IMR-90 (cell line): ENCODE measurements around the gene PDLIM4. TPM values are rescaled to one million over a fixed set of nuclear protein-coding genes. Genes with fewer than 3 reads are reported as not detected.

ENCODE experiments used
- ATAC-seq: fragments of 200-7000 bp; cut with Tn5 transposase; 2 replicates; pipeline ENCODE4 v1.9.1; 2020; ENCODE audit warnings: low read depth, mild to moderate bottlenecking, moderate library complexity
- BruUV-seq: library from RNA; stranded (reverse); fragments of 400-500 nt; replicated peaks from 2 replicates; lab custom pipeline; 2021; lab: Mats Ljungman, UMichigan
- CTCF ChIA-PET: fragments of 300-600 bp; formaldehyde crosslinking; extraction: SDS; loops from one replicate; lab custom pipeline; 2021; ENCODE audit warnings: antibody characterized with exemption; lab: Yijun Ruan, JAX
- POLR2A ChIA-PET: fragments of 300-600 bp; sonication (Branson Sonifier 250); formaldehyde crosslinking; loops from one replicate; lab custom pipeline; 2022; ENCODE audit warnings: antibody characterized with exemption; ENCODE audit not compliant: unreplicated experiment; lab: Charles Lee
- DNase-seq: peaks from one replicate; pipeline ENCODE4 v3.0.0; 2013
- H2AFZ ChIP-seq: replicated peaks from 2 replicates; pipeline ENCODE3; 2013; ENCODE audit warnings: low read length, mild to moderate bottlenecking; ENCODE audit not compliant: poor library complexity
- H2AK5ac ChIP-seq: 2 replicates; pipeline ENCODE4 v1.6.1; 2013; ENCODE audit warnings: low read depth, low read length, inconsistent platforms
- H2AK9ac ChIP-seq: replicated peaks from 2 replicates; pipeline ENCODE3; 2013; ENCODE audit warnings: mild to moderate bottlenecking, low read depth, low read length, moderate library complexity; ENCODE audit not compliant: poor library complexity
- H2BK120ac ChIP-seq: 2 replicates; pipeline ENCODE4 v1.6.1; 2013; ENCODE audit warnings: low read depth, low read length, inconsistent platforms
- H2BK15ac ChIP-seq: 3 replicates; pipeline ENCODE4 v1.6.1; 2013; ENCODE audit warnings: low read depth, low read length, inconsistent platforms
- H2BK20ac ChIP-seq: 2 replicates; pipeline ENCODE4 v1.6.1; 2013; ENCODE audit warnings: low read depth, mild to moderate bottlenecking, inconsistent platforms, low read length, moderate library complexity
- H2BK5ac ChIP-seq: 2 replicates; pipeline ENCODE4 v1.6.1; 2013; ENCODE audit warnings: mild to moderate bottlenecking, low read depth, low read length, inconsistent platforms; ENCODE audit not compliant: poor library complexity, severe bottlenecking
- H3K14ac ChIP-seq: replicated peaks from 2 replicates; pipeline ENCODE4 v1.6.1; 2013; ENCODE audit warnings: low read depth, low read length, inconsistent platforms
- H3K18ac ChIP-seq: 2 replicates; pipeline ENCODE4 v1.6.1; 2013; ENCODE audit warnings: low read depth, low read length, control low read depth
- H3K23ac ChIP-seq: 2 replicates; pipeline ENCODE4 v1.6.1; 2013; ENCODE audit warnings: low read depth, low read length, inconsistent platforms
- H3K27ac ChIP-seq: 2 replicates; pipeline ENCODE4 v1.5.1; 2013; ENCODE audit warnings: mild to moderate bottlenecking, control low read depth, low read length; ENCODE audit not compliant: insufficient read depth
- H3K27me3 ChIP-seq: 2 replicates; pipeline ENCODE4 v1.6.1; 2013; ENCODE audit warnings: low read length; ENCODE audit not compliant: control insufficient read depth, insufficient read depth
- H3K36me3 ChIP-seq: 2 replicates; pipeline ENCODE4 v1.6.1; 2013; ENCODE audit warnings: low read length, mixed read lengths; ENCODE audit not compliant: control insufficient read depth, insufficient read depth
- H3K4ac ChIP-seq: 2 replicates; pipeline ENCODE4 v1.6.1; 2013; ENCODE audit warnings: low read depth, low read length, inconsistent platforms
- H3K4me1 ChIP-seq: 2 replicates; pipeline ENCODE4 v1.6.1; 2013; ENCODE audit warnings: low read length, mixed read lengths; ENCODE audit not compliant: control insufficient read depth, insufficient read depth
- H3K4me2 ChIP-seq: 2 replicates; pipeline ENCODE4 v1.6.1; 2013; ENCODE audit warnings: low read depth, mild to moderate bottlenecking, control low read depth, low read length, moderate library complexity
- H3K4me3 ChIP-seq: 2 replicates; pipeline ENCODE4 v1.5.1; 2013; ENCODE audit warnings: low read depth, mild to moderate bottlenecking, control low read depth, low read length, moderate library complexity; ENCODE audit not compliant: insufficient read depth
- H3K56ac ChIP-seq: 2 replicates; pipeline ENCODE4 v1.6.1; 2013; ENCODE audit warnings: low read length, inconsistent platforms; ENCODE audit not compliant: insufficient read depth; ENCODE audit errors: extremely low read depth
- H3K79me1 ChIP-seq, 2 experiments: 2 replicates each; pipeline ENCODE4 v1.6.1; 2013; ENCODE audit warnings: low read length in 2 of 2, inconsistent platforms in 1 of 2, low read depth in 1 of 2
- H3K9ac ChIP-seq: 2 replicates; pipeline ENCODE4 v1.6.1; 2013; ENCODE audit warnings: low read depth, low read length, control low read depth
- H3K9me1 ChIP-seq: 2 replicates; pipeline ENCODE4 v1.6.1; 2013; ENCODE audit warnings: low read length, inconsistent platforms; ENCODE audit not compliant: insufficient read depth
- H3K9me3 ChIP-seq: 2 replicates; pipeline ENCODE4 v1.6.1; 2013; ENCODE audit warnings: low read length; ENCODE audit not compliant: control insufficient read depth, insufficient read depth
- H4K20me1 ChIP-seq: 2 replicates; pipeline ENCODE4 v1.6.1; 2013; ENCODE audit warnings: low read length, inconsistent platforms; ENCODE audit not compliant: insufficient read depth
- H4K5ac ChIP-seq: 2 replicates; pipeline ENCODE4 v1.6.1; 2013; ENCODE audit warnings: mild to moderate bottlenecking, low read depth, low read length, control low read depth
- H4K8ac ChIP-seq, 2 experiments: 2 replicates each; pipeline ENCODE4 v1.6.1; 2013; ENCODE audit warnings: low read depth in 2 of 2, low read length in 2 of 2, control low read depth in 1 of 2, inconsistent platforms in 1 of 2
- H4K91ac ChIP-seq: 2 replicates; pipeline ENCODE4 v1.6.1; 2013; ENCODE audit warnings: low read depth, low read length, inconsistent platforms; ENCODE audit not compliant: insufficient read depth
- CEBPB ChIP-seq: IDR thresholded peaks from 2 replicates; pipeline ENCODE4 v1.6.1; 2012; ENCODE audit warnings: low read depth, low read length, improper control_type of control experiment
- CHD1 ChIP-seq: IDR thresholded peaks from 2 replicates; pipeline ENCODE4 v1.6.1; 2012; ENCODE audit warnings: low read depth, low read length, improper control_type of control experiment
- CTCF ChIP-seq: conservative IDR thresholded peaks from 2 replicates; pipeline ENCODE4 v1.5.1; 2012; ENCODE audit warnings: mild to moderate bottlenecking, low read depth, low read length, improper control_type of control experiment
- FOS ChIP-seq: fragments of 150-350 bp; IDR thresholded peaks from 2 replicates; pipeline ENCODE4 v1.6.1; 2016; ENCODE audit warnings: low read depth, low read length
- MAFK ChIP-seq: IDR thresholded peaks from 2 replicates; pipeline ENCODE4 v1.6.1; 2012; ENCODE audit warnings: low read depth, low read length, improper control_type of control experiment
- MAZ ChIP-seq: IDR thresholded peaks from 2 replicates; pipeline ENCODE4 v1.6.1; 2012; ENCODE audit warnings: low read depth, mild to moderate bottlenecking, low read length, improper control_type of control experiment, moderate library complexity, borderline replicate concordance
- MXI1 ChIP-seq: IDR thresholded peaks from 2 replicates; pipeline ENCODE4 v1.6.1; 2012; ENCODE audit warnings: low read depth, mild to moderate bottlenecking, low read length, moderate library complexity, borderline replicate concordance
- NFE2L2 ChIP-seq: fragments of 150-350 bp; IDR thresholded peaks from 2 replicates; pipeline ENCODE4 v1.6.1; 2016; ENCODE audit warnings: low read depth, mild to moderate bottlenecking, low read length
- POLR2A ChIP-seq: IDR thresholded peaks from 2 replicates; pipeline ENCODE4 v1.6.1; 2012; ENCODE audit warnings: mild to moderate bottlenecking, low read depth, low read length
- RAD21 ChIP-seq: IDR thresholded peaks from 2 replicates; pipeline ENCODE4 v1.6.1; 2012; ENCODE audit warnings: low read length, improper control_type of control experiment
- RCOR1 ChIP-seq: IDR thresholded peaks from 2 replicates; pipeline ENCODE4 v1.6.1; 2012; ENCODE audit warnings: mild to moderate bottlenecking, low read length, improper control_type of control experiment; ENCODE audit not compliant: insufficient replicate concordance
- RFX5 ChIP-seq: IDR thresholded peaks from 2 replicates; pipeline ENCODE4 v1.8.0; 2012; ENCODE audit warnings: low read depth, mild to moderate bottlenecking, low read length, moderate library complexity
- WGBS, 2 experiments: methylation state at CpG; one replicate each; pipeline versions ENCODE4 v1.1.5 to v1.1.7; 2013; ENCODE audit warnings: missing lambda C conversion rate in 2 of 2; ENCODE audit not compliant: insufficient read length in 1 of 2; ENCODE audit errors: extremely low coverage in 2 of 2; 5-methylcytosine and 5-hydroxymethylcytosine counted together
- dilution Hi-C: fragments of 300-500 bp; cut with HindIII; formaldehyde crosslinking; loops from one replicate; pipeline ENCODE4 v1.14.3; 2018; ENCODE audit warnings: low sequenced_read_pairs; ENCODE audit not compliant: unreplicated experiment
- in situ Hi-C: fragments of 300-500 bp; cut with MboI; formaldehyde crosslinking; loops from 3 replicates; pipeline ENCODE4 v1.14.3; 2019; ENCODE audit warnings: low sequenced_read_pairs, inconsistent platforms, mixed read lengths
- intact Hi-C: fragments of 100-400 bp; cut with micrococcal nuclease; formaldehyde crosslinking; loops from 2 replicates; pipeline ENCODE4 v1.10.0; 2022
- polyA plus RNA-seq, 3 experiments: library from polyadenylated mRNA; depleted of rRNA; stranded (reverse); fragments of >200 nt; gene quantifications; 2 replicates each; pipeline ENCODE4 v1.2.3, GENCODE V29; 2012; ENCODE audit warnings: low replicate concordance in 1 of 3
- total RNA-seq: library from RNA; depleted of rRNA; stranded (reverse); fragments of >200 nt; gene quantifications from 2 replicates; pipeline ENCODE4 v1.2.3, GENCODE V29; 2012
- TF ChIP-seq, protein P1 (sequence below): fragments of 150-350 bp; IDR thresholded peaks from 2 replicates; pipeline ENCODE4 v1.6.1; 2016; ENCODE audit warnings: low read depth, mild to moderate bottlenecking, low read length, moderate library complexity, borderline replicate concordance
- TF ChIP-seq, protein P2 (sequence below): fragments of 150-350 bp; IDR thresholded peaks from 2 replicates; pipeline ENCODE4 v1.6.1; 2017; ENCODE audit warnings: mild to moderate bottlenecking, antibody characterized with exemption, low read length, low read depth

PDLIM4 gene
- total and polyA plus RNA-seq, 2 of the 4 experiments (the other 2 are of a cell fraction), result 61.1 to 214 TPM

DNA sequence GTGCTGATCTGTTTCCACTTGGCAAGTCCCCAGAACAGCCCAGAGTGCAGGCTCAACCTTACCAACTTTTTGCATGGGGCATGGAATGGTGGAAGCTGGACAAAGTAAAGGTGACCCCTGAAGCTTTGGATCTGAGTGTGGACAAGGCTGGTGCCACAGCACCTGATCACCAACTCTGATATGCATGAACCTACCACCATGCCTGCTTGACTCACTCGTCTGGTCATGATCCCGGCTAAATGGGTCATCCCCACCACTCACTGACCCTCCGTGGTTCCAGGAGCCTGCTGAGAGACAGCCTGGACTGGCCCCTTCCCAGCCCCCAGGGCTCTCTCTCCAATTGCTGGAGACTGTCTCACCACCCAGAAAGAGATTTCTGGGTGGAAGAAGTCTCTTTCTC, 22.3 kb downstream of the PDLIM4 start:
- ChIA-PET POLR2A (no interaction called here), CTCF (interaction anchor here (0.5 kb wide), 1 partner anchor 12 kb away, joined by 3 read pairs; no protein-coding TSS in a partner anchor)
- DNase-seq (no peak), ATAC-seq (no peak)
- H3K4me2 ChIP-seq, result no peak overlapping the region
- no peak overlapping the region for H3K9ac ChIP-seq
- no peak overlapping the region for H2AK5ac ChIP-seq
- no peak overlapping the region for H3K4me3 ChIP-seq
- peaks cover 3% of the 10 kb centered on the region; the same call in 1 of the 2 replicates for H3K9me1 ChIP-seq
- TF ChIP-seq, protein P1, sequence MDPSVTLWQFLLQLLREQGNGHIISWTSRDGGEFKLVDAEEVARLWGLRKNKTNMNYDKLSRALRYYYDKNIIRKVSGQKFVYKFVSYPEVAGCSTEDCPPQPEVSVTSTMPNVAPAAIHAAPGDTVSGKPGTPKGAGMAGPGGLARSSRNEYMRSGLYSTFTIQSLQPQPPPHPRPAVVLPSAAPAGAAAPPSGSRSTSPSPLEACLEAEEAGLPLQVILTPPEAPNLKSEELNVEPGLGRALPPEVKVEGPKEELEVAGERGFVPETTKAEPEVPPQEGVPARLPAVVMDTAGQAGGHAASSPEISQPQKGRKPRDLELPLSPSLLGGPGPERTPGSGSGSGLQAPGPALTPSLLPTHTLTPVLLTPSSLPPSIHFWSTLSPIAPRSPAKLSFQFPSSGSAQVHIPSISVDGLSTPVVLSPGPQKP, result no peak
- TF ChIP-seq NFE2L2 (no peak), MAFK (no peak), FOS (no peak), MAZ (no peak), MXI1 (no peak), CTCF (no peak), RCOR1 (no peak), CHD1 (no peak), CEBPB (no peak), POLR2A (no peak), RAD21 (no peak), RFX5 (no peak)
- TF ChIP-seq, protein P2, sequence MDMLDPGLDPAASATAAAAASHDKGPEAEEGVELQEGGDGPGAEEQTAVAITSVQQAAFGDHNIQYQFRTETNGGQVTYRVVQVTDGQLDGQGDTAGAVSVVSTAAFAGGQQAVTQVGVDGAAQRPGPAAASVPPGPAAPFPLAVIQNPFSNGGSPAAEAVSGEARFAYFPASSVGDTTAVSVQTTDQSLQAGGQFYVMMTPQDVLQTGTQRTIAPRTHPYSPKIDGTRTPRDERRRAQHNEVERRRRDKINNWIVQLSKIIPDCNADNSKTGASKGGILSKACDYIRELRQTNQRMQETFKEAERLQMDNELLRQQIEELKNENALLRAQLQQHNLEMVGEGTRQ, result no peak
- no peak overlapping the region for H3K4ac ChIP-seq
- H3K18ac ChIP-seq, result no peak overlapping the region
- no peak overlapping the region for H2AK9ac ChIP-seq
- no peak overlapping the region for H2BK120ac ChIP-seq
- in situ Hi-C loops (no loop called here), intact Hi-C loops (no loop called here), dilution Hi-C loops (no loop called here)
- H3K27ac ChIP-seq, result no peak overlapping the region
- H4K5ac ChIP-seq, result no peak overlapping the region
- H4K8ac ChIP-seq, result no peak overlapping the region
- no peak overlapping the region for H2BK20ac ChIP-seq
- H2BK5ac ChIP-seq, result no peak overlapping the region
- no peak overlapping the region for H3K14ac ChIP-seq
- no peak overlapping the region for H3K23ac ChIP-seq
- no peak overlapping the region for H3K56ac ChIP-seq
- no peak overlapping the region for H2BK15ac ChIP-seq
- no TSS peak for BruUV-seq
- H3K79me1 ChIP-seq, result no peaks in the 10 kb centered on the region
- H4K20me1 ChIP-seq, result no peaks in the 10 kb centered on the region
- no peak overlapping the region for H4K91ac ChIP-seq
- peaks cover 5% of the 10 kb centered on the region for H3K27me3 ChIP-seq
- WGBS, 2 experiments, result 100% methylated on average over 1 of the region's 3 CpGs; no CpG with 5 or more reads in 1 of the 2 experiments
- no peaks in the 10 kb centered on the region for H3K9me3 ChIP-seq
- no peaks in the 10 kb centered on the region for H3K36me3 ChIP-seq
- H2AFZ ChIP-seq, result no peak overlapping the region
- H3K4me1 ChIP-seq, result peaks cover 2% of the 10 kb centered on the region; the same call in 1 of the 2 replicates
